Gastrocnemius medialis (tissue), 4 donors: Measurements from ENCODE around the gene SEPTIN11. TPM values are rescaled to one million over a fixed set of nuclear protein-coding genes. Genes with fewer than 3 reads are reported as not detected.
A peak's percentile ranks its signal among the peaks of the same experiment; 100 is the strongest.

ENCODE experiments used
- ATAC-seq, 2 donors: fragments of 150-250 bp; one replicate each; pipeline ENCODE4 v1.9.1; 2016
- DNase-seq, 2 donors: peaks; one replicate each; pipeline ENCODE4 v3.0.0-alpha.2; 2019
- H3K27ac ChIP-seq, 4 donors: fragments of 200-600 bp; sonication (generic); 1 replicate in 1 of 4; 2 replicates in 3 of 4; pipeline ENCODE4 v1.5.1; 2016 to 2018; ENCODE audit warnings: mild to moderate bottlenecking in 2 of 4, moderate library complexity in 1 of 4
- H3K27me3 ChIP-seq, 3 donors: fragments of 200-600 bp; sonication (generic) in 2 of 3; 1 replicate in 1 of 3; 2 replicates in 2 of 3; pipeline versions ENCODE4 v1.5.1 to v1.6.0; 2016 to 2019; ENCODE audit warnings: mild to moderate bottlenecking in 1 of 3, moderate library complexity in 1 of 3
- H3K36me3 ChIP-seq, 2 donors: fragments of 200-600 bp; sonication (generic) in 1 of 2; one replicate each; pipeline ENCODE4 v1.5.1; 2017 to 2018
- H3K4me1 ChIP-seq, 2 donors: fragments of 200-600 bp; sonication (generic) in 1 of 2; one replicate each; pipeline ENCODE4 v1.5.1; 2016 to 2017; ENCODE audit warnings: mild to moderate bottlenecking in 2 of 2
- H3K4me3 ChIP-seq, 4 donors: fragments of 200-600 bp; sonication (generic) in 3 of 4; 1 replicate in 1 of 4; 2 replicates in 3 of 4; pipeline ENCODE4 v1.5.1; 2016 to 2019; ENCODE audit warnings: mild to moderate bottlenecking in 2 of 4
- H3K9me3 ChIP-seq, 3 donors: fragments of 200-600 bp; sonication (generic) in 2 of 3; 1 replicate in 1 of 3; 2 replicates in 2 of 3; pipeline ENCODE4 v1.5.1; 2016 to 2019
- CTCF ChIP-seq, 5 experiments: fragments of 450-650 bp in 3 of 5; fragments of 200-600 bp in 2 of 5; sonication (generic) in 2 of 5; IDR thresholded peaks in 4 of 5; conservative IDR thresholded peaks in 1 of 5; 1 replicate in 4 of 5; 2 replicates in 1 of 5; pipeline ENCODE4 v1.5.1; 2016 to 2019; ENCODE audit warnings: antibody characterized with exemption in 5 of 5, mild to moderate bottlenecking in 3 of 5, moderate library complexity in 3 of 5
- POLR2A ChIP-seq, 2 donors: fragments of 450-650 bp; IDR thresholded peaks; one replicate each; pipeline ENCODE4 v1.6.1; 2017; ENCODE audit warnings: antibody characterized with exemption in 2 of 2, mild to moderate bottlenecking in 2 of 2, moderate library complexity in 2 of 2
- in situ Hi-C, 4 donors: fragments of 200-750 bp; cut with MboI; loops; one replicate each; pipeline versions ENCODE4 v1.15.0 to v1.8.0; 2017; ENCODE audit warnings: low sequenced_read_pairs in 4 of 4
- intact Hi-C: fragments of 100-400 bp; cut with DNase I; formaldehyde crosslinking; loops from one replicate; pipeline ENCODE4 v1.15.1; 2023; ENCODE audit warnings: low total_unique reads
- total RNA-seq, 4 donors: library from RNA; depleted of rRNA; stranded (reverse); fragments of >200 nt; gene quantifications; one replicate each; pipeline versions ENCODE4 v1.1.0 to v1.2.3, GENCODE V29; 2016

SEPTIN11 gene
- total RNA-seq, 4 donors from 2014 or later, result 11.3 to 104 (median 47.9) TPM

- ATAC-seq, result no peak
- DNase-seq, result peak in 1 of 2 donors; percentile 21
- intact Hi-C loops (loop anchor here (5.0 to 10.0 kb wide), 3 partner anchors 210 to 873 kb away; partner anchors contain the start of genes ART3 and CCNG2), in situ Hi-C loops (no loop called here)
- Histone ChIP-seq H3K27ac (no peak overlapping the region), H3K36me3 (no peaks in the 10 kb centered on the region), H3K4me3 (no peak overlapping the region), H3K4me1 (peaks cover 17 to 26% of the 10 kb centered on the region in 2 donors), H3K27me3 (no peaks in the 10 kb centered on the region), H3K9me3 (no peaks in the 10 kb centered on the region)
- no peak for TF ChIP-seq CTCF (IDR thresholded peaks at IDR 0.05 in 4 of 5, conservative IDR thresholded peaks at IDR 0.05 in 1 of 5)
- no peak for TF ChIP-seq POLR2A (IDR thresholded peaks at IDR 0.05)
These were observed 2.2 kb upstream of the SEPTIN11 start for GRCh38 chr4:76947369-76947768.

GRCh38 chr4:76948443-76949275 lies 893 bp upstream of the SEPTIN11 start:
- H3K27me3 ChIP-seq, result no peaks in the 10 kb centered on the region
- H3K36me3 ChIP-seq, result no peaks in the 10 kb centered on the region
- peak overlapping the region; percentile 88 to 96 (median 94) for H3K27ac ChIP-seq
- peak; percentile 73 to 74 for ATAC-seq
- peak overlapping the region; percentile 79 to 97 (median 90) for H3K4me3 ChIP-seq
- in situ Hi-C loops (no loop called here), intact Hi-C loops (loop anchor here (2.0 to 10.0 kb wide), 7 partner anchors 36 to 874 kb away; partner anchors contain the start of genes ART3, CCNG2 and CCNI)
- peak; percentile 8 to 51 for TF ChIP-seq POLR2A (IDR thresholded peaks at IDR 0.05)
- TF ChIP-seq CTCF (IDR thresholded peaks at IDR 0.05 in 4 of 5, conservative IDR thresholded peaks at IDR 0.05 in 1 of 5), result peak in 2 of 5 experiments; percentile 7 to 17
- DNase-seq, result peak; percentile 59 to 81
- H3K4me1 ChIP-seq, result peaks cover 13 to 20% of the 10 kb centered on the region in 2 donors
- H3K9me3 ChIP-seq, result no peaks in the 10 kb centered on the region

GRCh38 chr4:76950052-76950955 lies 752 bp downstream of the SEPTIN11 start:
- DNase-seq (no peak), ATAC-seq (peak; percentile 9 to 12)
- in situ Hi-C loops (loop anchor here in 1 of 4 donors (25.0 kb wide), 1 partner anchor 763 kb away; no protein-coding TSS in a partner anchor), intact Hi-C loops (loop anchor here (2.0 kb wide), 1 partner anchor 24 kb away; no protein-coding TSS in a partner anchor)
- Histone ChIP-seq H3K36me3 (no peaks in the 10 kb centered on the region), H3K4me1 (peaks cover 24 to 27% of the 10 kb centered on the region in 2 donors), H3K27me3 (no peaks in the 10 kb centered on the region), H3K9me3 (no peaks in the 10 kb centered on the region), H3K27ac (peak overlapping the region; percentile 88 to 96 (median 94)), H3K4me3 (peak overlapping the region; percentile 79 to 97 (median 90))
- TF ChIP-seq POLR2A (IDR thresholded peaks at IDR 0.05) (no peak), CTCF (IDR thresholded peaks at IDR 0.05 in 4 of 5, conservative IDR thresholded peaks at IDR 0.05 in 1 of 5) (no peak)

GRCh38 chr4:76950956-76951671 lies 1.6 kb downstream of the SEPTIN11 start:
- H3K9me3 ChIP-seq, result no peaks in the 10 kb centered on the region

More at GRCh38 chr4:76950956-76951671, 1.6 kb downstream of the SEPTIN11 start:
- H3K4me1 ChIP-seq, result peaks cover 24 to 27% of the 10 kb centered on the region in 2 donors
- in situ Hi-C loops, result loop anchor here in 1 of 4 donors (25.0 kb wide), 1 partner anchor 764 kb away; no protein-coding TSS in a partner anchor
- no peaks in the 10 kb centered on the region for H3K27me3 ChIP-seq
- peak overlapping the region; percentile 79 to 97 (median 90) for H3K4me3 ChIP-seq
- peak overlapping the region; percentile 88 to 96 (median 94) for H3K27ac ChIP-seq
- no peak for TF ChIP-seq CTCF (IDR thresholded peaks at IDR 0.05 in 4 of 5, conservative IDR thresholded peaks at IDR 0.05 in 1 of 5)
- TF ChIP-seq POLR2A (IDR thresholded peaks at IDR 0.05), result peak in 1 of 2 donors; percentile 7
- no peaks in the 10 kb centered on the region for H3K36me3 ChIP-seq
- DNase-seq, result no peak
- intact Hi-C loops, result loop anchor here (2.0 kb wide), 1 partner anchor 24 kb away; no protein-coding TSS in a partner anchor
- ATAC-seq, result no peak
